GM19193 (cell line): ENCODE results near the gene IFI30.

Source experiments
- POLR2A ChIP-seq: IDR thresholded peaks from 4 replicates; pipeline ENCODE4 v1.6.1; 2011; ENCODE audit not compliant: insufficient read depth, insufficient read length; ENCODE audit errors: extremely low read depth

The IFI30 gene

DNA sequence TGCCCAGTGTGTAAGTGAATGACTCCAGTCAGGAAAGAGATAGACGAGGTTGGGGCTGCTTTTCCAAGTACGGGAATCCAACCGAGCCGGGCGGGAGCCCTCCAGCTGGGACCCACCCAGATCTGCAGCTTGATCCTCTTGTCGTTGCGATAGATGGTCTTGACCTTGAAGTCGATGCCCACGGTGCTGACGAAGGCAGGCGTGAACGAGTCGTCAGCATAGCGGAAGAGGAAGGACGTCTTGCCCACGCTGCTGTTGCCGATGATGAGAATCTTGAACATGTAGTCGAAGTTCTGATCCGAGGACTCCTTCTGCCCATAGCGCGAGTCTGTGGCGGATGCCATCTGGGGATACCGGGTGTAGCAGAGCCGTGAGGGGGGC, 28.8 kb downstream of the IFI30 start:
- TF ChIP-seq POLR2A: no peak

DNA sequence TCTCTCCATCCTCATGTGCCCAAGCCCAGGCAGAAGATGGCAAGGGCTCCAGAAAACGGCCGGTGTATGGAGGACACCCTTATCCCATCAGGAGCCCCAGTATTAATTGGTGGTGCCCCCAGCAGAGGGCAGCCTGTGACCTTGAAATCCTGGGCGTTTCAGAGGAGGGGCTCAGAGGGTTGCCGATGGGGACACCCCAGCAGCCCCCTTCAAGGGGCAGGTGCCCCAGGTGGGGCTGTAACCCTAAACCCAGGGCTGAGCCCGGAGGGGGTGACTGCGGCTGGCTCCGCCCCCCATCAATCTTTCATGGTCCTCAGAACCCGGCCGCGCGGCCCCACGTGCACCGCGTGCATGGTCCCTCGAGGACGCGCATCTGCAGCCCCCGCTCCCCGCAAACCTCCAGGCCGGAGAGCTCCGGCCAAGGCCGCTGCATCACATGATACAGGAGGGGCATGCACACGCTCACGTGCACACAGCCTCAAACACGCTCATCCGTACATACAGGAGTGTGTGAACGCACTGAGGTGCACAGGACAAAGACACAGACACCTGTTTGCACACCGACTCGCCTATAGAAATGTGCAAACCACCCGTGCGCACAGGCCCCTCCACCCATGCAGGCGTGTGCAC, 29.3 kb downstream of the IFI30 start:
- no peak for TF ChIP-seq POLR2A

DNA sequence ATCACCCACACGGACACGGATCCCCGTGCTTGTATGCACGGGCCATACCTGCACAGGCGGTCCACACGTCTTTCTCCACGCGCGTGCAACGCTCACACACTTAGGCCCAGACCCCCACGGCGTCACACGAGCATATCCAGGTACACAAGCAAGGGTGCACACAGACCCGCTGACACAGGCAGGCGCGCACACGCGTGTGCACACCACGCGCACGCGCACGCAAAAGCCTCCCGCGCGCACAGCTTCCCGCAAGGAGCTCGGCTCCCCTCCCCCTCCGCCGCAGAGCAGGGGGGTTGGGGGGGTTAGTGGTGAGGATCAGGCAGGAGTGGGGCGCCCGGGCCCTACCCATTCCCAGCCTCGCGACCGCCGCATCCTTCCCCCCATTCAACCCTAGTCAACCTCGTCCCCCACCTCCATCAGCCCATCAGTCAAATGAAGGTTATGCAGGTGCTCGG, 29.8 kb downstream of the IFI30 start:
- TF ChIP-seq POLR2A: no peak

DNA sequence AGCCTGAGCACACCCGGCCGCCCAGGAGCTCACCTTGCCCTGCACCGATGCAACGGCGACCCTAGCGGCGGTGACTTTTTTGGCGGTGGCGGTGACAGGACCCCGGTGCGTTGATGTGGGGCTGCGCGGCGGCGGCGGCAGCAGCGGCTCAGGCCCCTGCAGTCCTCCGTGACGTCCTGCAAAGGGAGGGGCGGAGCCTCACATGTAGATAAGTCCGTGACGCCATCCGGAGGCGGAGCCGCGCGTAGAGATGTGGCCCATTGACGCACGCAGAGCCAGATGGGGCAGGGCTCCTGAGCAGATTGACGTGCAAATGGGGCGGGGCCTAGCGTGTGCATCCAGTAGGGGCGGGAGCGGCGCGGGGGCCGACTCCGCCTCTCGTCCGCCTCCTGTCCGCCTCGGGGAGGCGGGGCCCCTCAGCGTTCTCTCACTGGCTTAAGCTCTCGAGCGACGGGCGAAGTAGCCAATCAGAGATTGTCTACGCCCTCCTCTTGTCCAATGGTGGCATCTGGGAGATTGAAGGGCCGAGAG, 30.3 kb downstream of the IFI30 start, which contains the start of gene RAB3A:
Gene RAB3A, minus strand, starts transcription at position 180 of the 531 bp plus-strand sequence. CDS start 1,302 bp downstream, outside the sequence.
- TF ChIP-seq POLR2A: no peak

DNA sequence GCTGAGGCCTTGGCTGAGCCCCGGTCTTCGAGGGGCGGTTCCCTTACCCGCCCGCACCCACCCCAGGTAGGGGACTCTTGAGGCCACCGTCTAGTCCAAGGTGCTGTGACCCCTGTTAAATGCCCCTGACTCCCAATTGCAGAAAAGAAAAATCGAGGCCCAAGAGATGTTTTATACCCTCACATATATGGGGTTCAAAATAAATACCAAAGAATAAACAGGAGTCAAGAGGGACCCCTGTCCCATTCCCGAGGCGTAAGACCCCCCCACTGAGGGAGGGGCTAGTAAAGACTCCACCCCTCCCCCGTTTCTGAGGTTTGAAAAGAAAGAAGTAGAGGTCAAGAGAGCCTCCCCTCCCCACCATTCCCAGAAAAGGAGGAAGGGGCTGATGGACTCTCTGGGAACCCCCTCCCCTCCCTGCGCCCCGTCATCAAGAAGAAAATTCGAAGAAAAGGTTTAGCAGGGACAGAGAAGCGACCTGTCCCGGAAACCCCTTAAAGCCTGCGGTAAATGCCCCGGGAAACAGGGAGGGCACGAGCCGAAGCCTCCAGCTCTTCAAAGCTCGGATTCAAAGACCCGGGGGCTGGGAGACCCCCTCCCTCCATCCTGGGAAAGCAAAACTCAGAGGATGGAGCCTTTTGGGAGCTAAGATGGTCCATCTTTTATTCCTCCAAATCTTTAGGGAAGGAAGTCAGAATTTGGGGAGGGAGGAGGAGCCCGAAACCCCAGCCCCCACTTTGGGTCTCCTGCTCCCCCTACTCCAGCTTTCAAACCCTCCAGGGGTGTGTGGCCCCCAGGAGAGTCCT, 31.0 kb downstream of the IFI30 start:
- no peak for TF ChIP-seq POLR2A

DNA sequence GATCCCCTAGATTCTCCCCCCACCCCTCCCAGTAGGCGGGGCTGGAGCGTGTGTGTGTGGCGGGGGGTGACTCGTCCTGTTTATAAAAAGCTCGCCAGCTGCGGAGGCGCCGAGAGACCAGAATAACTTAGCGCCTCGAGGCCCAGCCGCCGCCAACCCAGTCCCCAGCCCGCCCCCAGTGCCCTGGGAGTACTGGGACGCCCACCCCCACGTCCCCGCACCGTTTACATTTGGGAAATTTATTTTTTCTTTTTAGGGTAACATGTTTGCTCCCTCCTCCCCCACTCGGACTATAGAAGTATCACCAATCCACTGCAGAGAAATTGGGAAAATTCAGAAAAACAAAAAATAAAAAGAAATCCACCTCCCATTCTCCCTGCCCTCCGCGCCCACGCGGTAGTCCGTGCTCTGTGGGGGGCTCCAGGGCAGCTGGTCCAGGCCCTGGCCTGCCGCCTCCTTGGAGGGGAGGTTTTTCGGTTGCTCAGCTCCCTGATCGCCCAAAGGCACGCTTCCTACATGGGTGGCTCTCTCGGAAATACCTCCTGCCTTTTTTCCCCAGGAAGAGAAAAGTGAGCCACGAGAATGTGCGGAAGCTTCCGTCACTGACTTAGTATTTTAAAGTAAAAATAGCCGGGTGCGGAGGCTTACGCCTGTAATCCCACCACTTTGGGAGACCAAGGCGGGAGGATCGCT, 31.7 kb downstream of the IFI30 start:
- TF ChIP-seq POLR2A: no peak

DNA sequence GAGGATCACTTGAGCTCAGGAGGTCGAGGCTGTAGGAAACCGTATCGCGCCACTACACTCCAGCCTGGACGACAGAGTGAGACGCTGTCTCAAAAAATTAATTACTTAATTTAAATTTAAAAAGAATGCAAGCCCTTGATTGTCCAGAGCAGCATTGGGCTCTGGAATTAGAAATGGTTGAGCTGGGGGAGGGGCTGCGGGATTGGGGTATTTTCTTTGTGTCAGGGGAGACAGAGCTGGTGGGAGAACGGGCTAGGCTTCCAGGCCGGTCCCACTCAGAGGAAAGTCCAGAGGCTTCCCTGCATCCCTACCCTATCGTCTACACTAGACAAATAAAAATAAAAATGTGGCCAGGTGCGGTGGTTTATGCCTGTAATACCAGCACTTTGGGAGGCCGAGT, 32.4 kb downstream of the IFI30 start:
- no peak for TF ChIP-seq POLR2A

DNA sequence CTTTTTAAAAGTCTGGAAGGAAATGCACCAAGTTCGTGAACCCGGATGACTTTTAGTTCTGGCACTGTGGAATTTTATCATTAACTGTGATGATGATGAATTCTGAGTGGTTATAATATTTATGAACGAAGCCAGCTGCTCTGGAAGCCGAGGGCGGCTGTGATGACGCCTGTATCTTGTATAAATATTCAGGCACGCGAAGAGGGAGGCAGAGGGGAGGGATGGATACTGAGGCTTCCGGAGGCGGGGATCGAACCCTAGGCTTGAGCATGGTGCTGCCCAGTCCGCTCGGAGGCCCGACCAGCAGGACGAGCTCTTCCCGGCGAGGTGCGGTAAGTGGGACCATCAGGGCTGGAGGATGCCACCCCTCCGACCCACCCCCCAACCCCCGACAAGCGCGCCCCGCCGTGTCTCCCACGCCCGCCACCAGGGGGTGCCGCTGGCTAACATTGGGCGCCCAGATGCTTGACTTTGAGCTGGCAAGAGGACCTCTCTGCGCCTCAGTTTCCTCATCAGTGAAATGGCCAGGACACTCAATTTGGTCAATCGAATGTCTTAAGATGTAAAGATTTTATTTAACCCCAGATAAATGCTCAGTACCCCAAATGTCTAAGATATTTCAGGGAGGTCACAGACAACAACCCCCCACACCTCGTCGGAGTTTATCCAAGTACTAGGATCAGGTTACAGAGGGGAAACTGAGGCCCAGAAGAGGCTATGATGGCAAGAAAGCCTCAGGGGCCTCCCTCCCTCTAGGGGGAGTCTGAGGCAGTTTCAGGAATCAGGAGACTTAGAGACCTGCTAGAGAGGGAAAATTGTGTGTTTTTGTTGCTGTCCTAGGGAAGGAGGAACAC, 34.7 kb downstream of the IFI30 start:
- TF ChIP-seq POLR2A: no peak

DNA sequence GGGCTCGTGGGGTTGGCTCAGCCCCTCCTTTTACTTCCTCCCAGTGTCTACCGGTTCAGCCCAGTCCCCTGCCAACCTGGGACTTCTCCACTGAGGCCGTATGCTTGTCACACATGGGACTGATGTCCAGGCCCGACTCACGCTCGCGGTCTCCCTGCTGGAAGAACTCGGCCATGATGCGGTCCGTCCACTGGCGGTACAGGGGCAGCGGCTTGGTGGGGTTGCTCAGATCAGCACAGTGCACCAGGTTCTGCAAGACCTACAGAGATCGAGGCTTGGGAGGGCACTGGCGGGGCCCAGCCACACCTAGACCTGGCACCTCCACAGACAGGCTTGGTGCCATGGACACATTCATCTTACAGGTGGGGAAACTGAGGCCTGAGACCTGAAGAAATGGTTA, 38.1 kb downstream of the IFI30 start:
- no peak for TF ChIP-seq POLR2A

DNA sequence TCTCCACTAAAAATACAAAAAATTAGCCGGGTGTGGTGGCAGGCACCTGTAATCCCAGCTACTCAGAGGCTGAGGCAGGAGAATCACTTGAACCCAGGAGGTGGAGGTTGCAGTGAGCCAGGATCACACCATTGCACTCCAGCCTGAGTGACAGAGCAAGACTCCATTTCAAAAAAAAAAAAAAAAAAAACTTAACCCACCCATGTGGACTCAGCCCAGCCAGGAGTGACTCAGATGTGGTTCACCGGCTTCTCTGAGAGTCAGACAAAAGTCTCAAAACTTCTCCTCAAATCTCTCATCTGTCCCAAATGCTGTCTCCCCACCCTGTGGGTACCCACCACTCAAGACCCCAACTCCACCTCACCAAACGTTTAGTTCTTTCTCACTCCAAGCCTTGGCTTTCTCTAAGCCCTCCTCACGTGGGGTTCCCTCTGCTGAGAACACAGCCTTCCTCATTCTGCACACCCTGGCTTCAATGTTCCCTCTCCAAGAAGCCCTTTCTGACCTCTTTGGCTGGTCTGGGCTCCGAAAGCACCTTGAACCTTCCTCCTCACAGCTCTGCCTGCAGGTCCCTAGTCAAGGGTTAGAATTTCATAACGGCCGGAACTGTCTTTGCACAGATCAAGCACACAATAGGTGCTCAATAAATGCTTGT, 41.3 kb downstream of the IFI30 start:
- TF ChIP-seq POLR2A: no peak

DNA sequence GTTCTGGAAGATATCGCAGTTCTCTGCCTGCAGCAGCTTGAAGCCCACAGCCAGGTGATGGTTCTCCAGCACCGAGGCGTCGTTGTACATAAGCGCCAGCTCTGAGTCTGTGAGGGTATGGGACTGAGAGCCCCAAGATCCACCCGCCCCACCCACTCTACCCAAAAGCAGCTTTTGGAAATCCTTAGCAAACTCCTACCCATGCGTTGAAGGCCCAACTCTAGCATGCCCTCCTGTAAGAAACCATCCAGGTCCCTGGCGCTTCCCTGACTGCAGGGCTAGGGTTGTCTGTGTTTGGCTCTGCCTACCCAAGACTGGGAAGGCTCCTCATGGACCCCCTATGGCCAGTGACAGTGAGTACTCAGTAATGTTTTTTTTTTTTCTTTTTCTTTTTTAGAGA, 43.2 kb downstream of the IFI30 start:
- TF ChIP-seq POLR2A: no peak

DNA sequence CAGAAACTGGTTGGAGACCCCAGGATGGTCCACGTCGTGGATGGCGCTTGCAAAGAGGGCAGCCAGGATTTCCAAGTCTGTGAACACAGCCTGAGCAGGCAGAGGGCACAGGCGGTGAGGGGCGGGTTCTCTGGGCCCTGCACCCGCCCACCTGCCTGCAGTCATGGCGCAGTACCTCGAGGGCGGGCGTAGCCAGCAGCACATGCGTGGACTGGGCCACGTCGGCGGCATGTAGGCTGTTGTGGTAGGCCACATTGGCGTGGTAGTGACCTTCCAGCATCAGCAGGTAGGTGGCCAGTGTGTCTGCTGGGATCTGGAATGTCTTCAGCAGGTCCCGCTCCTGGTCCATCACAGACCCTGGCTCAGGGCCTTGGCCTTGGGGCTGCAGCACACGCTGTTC, 44.5 kb downstream of the IFI30 start:
- no peak for TF ChIP-seq POLR2A

DNA sequence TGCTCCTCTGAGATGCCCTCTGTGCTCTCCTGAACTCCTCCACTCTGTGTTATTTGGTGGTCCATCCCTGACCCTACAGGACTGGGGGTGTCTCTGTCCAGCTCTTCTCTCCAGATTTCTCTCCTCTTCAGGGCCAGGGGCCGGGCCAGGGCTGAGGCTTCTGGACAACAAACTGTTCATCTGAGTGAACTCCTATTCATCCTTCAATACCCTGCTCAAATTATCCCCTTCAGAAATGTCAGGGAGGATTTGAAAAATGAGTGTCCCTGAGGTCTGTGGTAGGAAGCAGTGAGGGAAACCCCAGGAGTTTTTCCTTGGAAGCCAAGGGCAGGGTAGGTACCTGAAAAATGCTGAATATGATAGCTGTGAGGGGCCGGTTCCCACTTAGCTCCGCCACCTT, 45.0 kb downstream of the IFI30 start:
- no peak for TF ChIP-seq POLR2A
